Measurements from ENCODE around the gene SERHL2. TPM values are rescaled to one million over a fixed set of nuclear protein-coding genes. Genes with fewer than 3 reads are reported as not detected.
"Not testable (repeated sequence)": the region's sequence is repeated elsewhere in the genome, so short reads cannot be mapped to it uniquely, and the experiment has no call there.

Gene SERHL2
- total RNA-seq, 1 donor from 2014 or later: 3.1 TPM

- TF ChIP-seq CTCF (IDR thresholded peaks at IDR 0.05): no peak
- DNase-seq (ENCODE audit: low spot score in 2 of 2): no peak
- no peaks in the 10 kb centered on the region for H3K36me3 ChIP-seq
- no peak overlapping the region for H3K4me3 ChIP-seq
- intact Hi-C loops (cut with DNase I): no loop called here
- H3K27ac ChIP-seq: no peak overlapping the region
- H3K4me1 ChIP-seq: no peaks in the 10 kb centered on the region
- H3K9me3 ChIP-seq: no peaks in the 10 kb centered on the region
- no peaks in the 10 kb centered on the region for H3K27me3 ChIP-seq
These were observed 10.9 kb downstream of the SERHL2 start for GRCh38 chr22:42564699-42565098.

GRCh38 chr22:42565956-42566355, 12.2 kb downstream of the SERHL2 start:
- no peaks in the 10 kb centered on the region for H3K4me1 ChIP-seq
- no peaks in the 10 kb centered on the region for H3K9me3 ChIP-seq
- no peaks in the 10 kb centered on the region for H3K36me3 ChIP-seq
- DNase-seq (ENCODE audit: low spot score in 2 of 2): no peak
- H3K27ac ChIP-seq: no peak overlapping the region
- H3K27me3 ChIP-seq: no peaks in the 10 kb centered on the region
- no peak overlapping the region for H3K4me3 ChIP-seq
- TF ChIP-seq CTCF (IDR thresholded peaks at IDR 0.05): no peak
- intact Hi-C loops (cut with DNase I): no loop called here

GRCh38 chr22:42567950-42568349, 14.2 kb downstream of the SERHL2 start:
- H3K27me3 ChIP-seq; H3K4me1 ChIP-seq; H3K9me3 ChIP-seq; H3K36me3 ChIP-seq; H3K4me3 ChIP-seq; H3K27ac ChIP-seq; intact Hi-C loops (cut with DNase I); DNase-seq (ENCODE audit: low spot score in 2 of 2): not testable (repeated sequence)

- H3K27me3 ChIP-seq; H3K36me3 ChIP-seq; intact Hi-C loops (cut with DNase I); H3K27ac ChIP-seq; DNase-seq (ENCODE audit: low spot score in 2 of 2); H3K4me3 ChIP-seq; H3K9me3 ChIP-seq; H3K4me1 ChIP-seq: not testable (repeated sequence)
These were observed 16.8 kb downstream of the SERHL2 start for GRCh38 chr22:42570580-42570979.

- H3K9me3 ChIP-seq; DNase-seq (ENCODE audit: low spot score in 2 of 2); H3K4me3 ChIP-seq; H3K27me3 ChIP-seq; intact Hi-C loops (cut with DNase I); H3K4me1 ChIP-seq; H3K27ac ChIP-seq; H3K36me3 ChIP-seq: not testable (repeated sequence)
These were observed 17.3 kb downstream of the SERHL2 start for GRCh38 chr22:42571068-42571467.

- H3K4me3 ChIP-seq; H3K27me3 ChIP-seq; H3K9me3 ChIP-seq; DNase-seq (ENCODE audit: low spot score in 2 of 2); H3K27ac ChIP-seq; H3K4me1 ChIP-seq; intact Hi-C loops (cut with DNase I): not testable (repeated sequence)
- H3K36me3 ChIP-seq: peaks cover 10 to 18% of the 10 kb centered on the region in 2 donors
These were observed 20.3 kb downstream of the SERHL2 start for GRCh38 chr22:42574046-42574445.

- H3K4me1 ChIP-seq; intact Hi-C loops (cut with DNase I); H3K27ac ChIP-seq; H3K4me3 ChIP-seq; H3K27me3 ChIP-seq; H3K9me3 ChIP-seq; DNase-seq (ENCODE audit: low spot score in 2 of 2): not testable (repeated sequence)
- peaks cover 10 to 18% of the 10 kb centered on the region in 2 donors for H3K36me3 ChIP-seq
These were observed 20.7 kb downstream of the SERHL2 start for GRCh38 chr22:42574468-42574867.

GRCh38 chr22:42575996-42576574, 22.3 kb downstream of the SERHL2 start:
- H3K27ac ChIP-seq; H3K4me1 ChIP-seq; DNase-seq (ENCODE audit: low spot score in 2 of 2); H3K4me3 ChIP-seq; intact Hi-C loops (cut with DNase I); H3K9me3 ChIP-seq; H3K27me3 ChIP-seq: not testable (repeated sequence)
- H3K36me3 ChIP-seq: peaks cover 10 to 18% of the 10 kb centered on the region in 2 donors

GRCh38 chr22:42577141-42577540, 23.4 kb downstream of the SERHL2 start:
- H3K4me1 ChIP-seq; H3K27ac ChIP-seq; H3K27me3 ChIP-seq; DNase-seq (ENCODE audit: low spot score in 2 of 2); H3K9me3 ChIP-seq; H3K4me3 ChIP-seq; intact Hi-C loops (cut with DNase I): not testable (repeated sequence)
- H3K36me3 ChIP-seq: peaks cover 4 to 17% of the 10 kb centered on the region in 2 donors

Measured in ascending aorta (tissue), 2 donors.